Stimulated activated naive CD8-positive, alpha-beta T cell treated with anti-CD3 and anti-CD28 coated beads, Interleukin-15, Interleukin-2, amounts not matched to agents 100 ng/mL and 50 ng/mL, for 24 hours (primary cell): Measurements from ENCODE around the gene PCAT6.

Source experiments
- H3K27ac Mint-ChIP-seq: one replicate; pipeline ENCODE4 v1.8.0; 2021; ENCODE audit warnings: mild to moderate bottlenecking, mixed read lengths
- H3K27me3 Mint-ChIP-seq: one replicate; pipeline ENCODE4 v1.8.0; 2021; ENCODE audit warnings: mixed read lengths
- H3K36me3 Mint-ChIP-seq: one replicate; pipeline ENCODE4 v1.8.0; 2021; ENCODE audit warnings: low read depth, mixed read lengths
- H3K4me1 Mint-ChIP-seq: one replicate; pipeline ENCODE4 v1.8.0; 2021; ENCODE audit warnings: low read depth, mixed read lengths
- H3K4me3 Mint-ChIP-seq: one replicate; pipeline ENCODE4 v1.8.0; 2021; ENCODE audit warnings: mild to moderate bottlenecking, mixed read lengths
- H3K9me3 Mint-ChIP-seq: one replicate; pipeline ENCODE4 v1.8.0; 2021; ENCODE audit warnings: mixed read lengths

PCAT6 gene

GRCh38 chr1:202852163-202852904 is 41.6 kb downstream of the PCAT6 start:
- Mint-ChIP-seq H3K4me1 (peaks cover 5% of the 10 kb centered on the region), H3K4me3 (no peak overlapping the region), H3K27me3 (no peaks in the 10 kb centered on the region), H3K9me3 (no peaks in the 10 kb centered on the region), H3K27ac (no peak overlapping the region), H3K36me3 (no peaks in the 10 kb centered on the region)

- Mint-ChIP-seq H3K4me1 (no peaks in the 10 kb centered on the region), H3K4me3 (no peak overlapping the region), H3K9me3 (no peaks in the 10 kb centered on the region), H3K27ac (no peak overlapping the region), H3K36me3 (no peaks in the 10 kb centered on the region), H3K27me3 (peaks cover 4% of the 10 kb centered on the region)
Observed at GRCh38 chr1:202854787-202855186, 44.0 kb downstream of the PCAT6 start.

GRCh38 chr1:202856014-202856413 is 45.3 kb downstream of the PCAT6 start:
- Mint-ChIP-seq H3K4me3 (no peak overlapping the region), H3K27ac (no peak overlapping the region)

GRCh38 chr1:202857136-202857610 is 46.4 kb downstream of the PCAT6 start:
- peaks cover 17% of the 10 kb centered on the region for H3K27me3 Mint-ChIP-seq
- H3K36me3 Mint-ChIP-seq: no peaks in the 10 kb centered on the region
- no peaks in the 10 kb centered on the region for H3K9me3 Mint-ChIP-seq
- H3K4me3 Mint-ChIP-seq: no peak overlapping the region
- no peak overlapping the region for H3K27ac Mint-ChIP-seq
- peaks cover 9% of the 10 kb centered on the region for H3K4me1 Mint-ChIP-seq

More at GRCh38 chr1:202856014-202856413, 45.3 kb downstream of the PCAT6 start:
- Mint-ChIP-seq H3K36me3 (no peaks in the 10 kb centered on the region), H3K4me1 (no peaks in the 10 kb centered on the region), H3K9me3 (no peaks in the 10 kb centered on the region), H3K27me3 (peaks cover 7% of the 10 kb centered on the region)

GRCh38 chr1:202858331-202858730 is 47.6 kb downstream of the PCAT6 start:
- Mint-ChIP-seq H3K27me3 (peaks cover 26% of the 10 kb centered on the region), H3K27ac (no peak overlapping the region), H3K4me1 (peaks cover 9% of the 10 kb centered on the region), H3K4me3 (no peak overlapping the region), H3K9me3 (no peaks in the 10 kb centered on the region), H3K36me3 (no peaks in the 10 kb centered on the region)

GRCh38 chr1:202858789-202859414 is 48.1 kb downstream of the PCAT6 start:
- Mint-ChIP-seq H3K27ac (no peak overlapping the region), H3K36me3 (no peaks in the 10 kb centered on the region), H3K9me3 (no peaks in the 10 kb centered on the region), H3K27me3 (peaks cover 30% of the 10 kb centered on the region), H3K4me1 (peaks cover 9% of the 10 kb centered on the region), H3K4me3 (no peak overlapping the region)

GRCh38 chr1:202860744-202861419 is 50.1 kb downstream of the PCAT6 start:
- Mint-ChIP-seq H3K27me3 (peaks cover 45% of the 10 kb centered on the region), H3K4me1 (peaks cover 9% of the 10 kb centered on the region), H3K36me3 (no peaks in the 10 kb centered on the region), H3K9me3 (no peaks in the 10 kb centered on the region), H3K4me3 (peak overlapping the region; percentile 69), H3K27ac (no peak overlapping the region)
